ENCODE data around the gene ST8SIA5.

The ST8SIA5 gene

DNA sequence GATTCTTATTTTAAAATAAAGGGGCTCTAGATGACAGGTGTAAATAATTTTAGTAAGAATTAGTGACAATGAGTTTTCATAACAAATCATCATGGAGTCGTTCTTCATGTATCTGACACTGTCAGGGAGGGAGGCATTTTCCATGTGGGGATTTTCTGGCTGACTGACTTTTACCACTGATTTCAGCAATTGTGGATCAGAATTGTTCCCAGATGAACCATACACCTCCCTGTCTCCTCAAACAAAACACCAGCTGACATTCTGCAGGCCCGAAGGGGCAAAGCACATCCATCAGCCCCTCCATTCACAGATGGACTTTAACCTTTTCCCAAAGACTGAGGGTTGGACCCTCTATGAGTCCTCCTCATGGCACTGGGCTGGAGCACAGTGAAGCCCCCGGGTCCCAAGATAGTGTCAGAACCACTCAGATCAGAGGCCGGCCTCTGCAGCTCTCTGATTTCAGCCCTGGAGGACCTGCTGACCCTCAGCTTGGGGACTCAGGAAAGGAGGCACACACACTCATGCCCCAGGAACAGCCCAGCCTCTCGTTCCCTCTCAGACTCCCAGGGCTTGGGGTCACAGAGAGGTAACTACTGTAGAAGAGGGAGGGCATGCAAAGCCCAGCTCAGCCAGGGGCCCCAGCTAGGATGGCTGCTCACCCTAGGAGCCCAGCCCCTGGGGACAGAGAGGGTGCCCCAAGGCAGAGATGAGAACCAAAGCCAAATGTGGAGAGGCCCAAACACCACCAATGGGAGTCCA lies 56.6 kb downstream of the ST8SIA5 start:
- H3K27me3 ChIP-seq (ENCODE audit: control insufficient read depth, insufficient read depth, low read length), result no peaks in the 10 kb centered on the region
- no peak overlapping the region for H3K9ac ChIP-seq (ENCODE audit: low read length)
- no peaks in the 10 kb centered on the region for H3K36me3 ChIP-seq (ENCODE audit: control insufficient read depth, insufficient read depth, low read length)
- no peaks in the 10 kb centered on the region for H3K9me3 ChIP-seq (ENCODE audit: control insufficient read depth, low read length)
- H3K4me3 ChIP-seq (ENCODE audit: low read length), result no peak overlapping the region
- no peaks in the 10 kb centered on the region for H3K4me1 ChIP-seq (ENCODE audit: control insufficient read depth, insufficient read depth, low read length)

DNA sequence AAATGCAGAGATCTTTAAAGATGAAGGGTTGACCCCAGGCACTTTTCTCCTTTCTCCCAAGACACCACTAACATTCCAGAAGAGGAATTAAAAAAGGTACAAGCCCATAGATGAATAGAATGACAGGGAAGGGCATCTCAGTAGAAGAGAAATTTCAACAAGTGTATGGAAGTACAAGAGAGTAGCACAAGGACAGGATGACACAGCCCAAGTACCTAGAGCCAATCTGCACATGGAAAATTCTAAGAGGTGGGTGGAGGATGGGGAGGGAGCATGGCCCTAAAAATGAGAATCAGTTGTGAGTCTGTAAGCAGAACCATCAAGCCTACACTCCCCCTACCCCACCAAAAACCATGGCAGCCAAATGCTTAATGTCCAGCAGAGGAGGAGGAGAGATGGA lies 60.2 kb downstream of the ST8SIA5 start:
- Histone ChIP-seq H3K9me3 (ENCODE audit: control insufficient read depth, low read length) (no peaks in the 10 kb centered on the region), H3K9ac (ENCODE audit: low read length) (no peak overlapping the region), H3K4me1 (ENCODE audit: control insufficient read depth, insufficient read depth, low read length) (no peaks in the 10 kb centered on the region), H3K36me3 (ENCODE audit: control insufficient read depth, insufficient read depth, low read length) (no peaks in the 10 kb centered on the region), H3K27me3 (ENCODE audit: control insufficient read depth, insufficient read depth, low read length) (no peaks in the 10 kb centered on the region), H3K4me3 (ENCODE audit: low read length) (no peak overlapping the region)

DNA sequence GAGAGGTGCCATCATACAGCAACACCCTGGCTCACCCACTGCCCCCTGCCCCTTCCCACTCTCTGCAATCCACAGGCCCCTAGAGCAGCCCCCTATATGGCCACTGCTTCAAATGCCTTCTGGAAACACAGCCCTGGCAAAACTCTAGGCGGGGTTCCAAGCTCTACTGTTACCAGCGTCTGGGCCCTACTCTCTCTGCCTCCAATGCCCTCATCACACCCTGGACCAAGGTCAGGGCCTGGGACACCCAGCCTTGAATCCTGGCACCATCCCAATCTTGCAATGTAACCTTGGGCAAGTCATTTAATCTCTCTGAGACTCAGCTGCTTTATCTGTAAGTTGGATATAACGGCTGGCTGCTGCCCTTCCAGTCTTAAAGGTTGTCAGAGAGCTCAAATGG lies 60.6 kb downstream of the ST8SIA5 start:
- Histone ChIP-seq H3K9me3 (ENCODE audit: control insufficient read depth, low read length) (no peaks in the 10 kb centered on the region), H3K36me3 (ENCODE audit: control insufficient read depth, insufficient read depth, low read length) (no peaks in the 10 kb centered on the region), H3K4me1 (ENCODE audit: control insufficient read depth, insufficient read depth, low read length) (no peaks in the 10 kb centered on the region), H3K27me3 (ENCODE audit: control insufficient read depth, insufficient read depth, low read length) (no peaks in the 10 kb centered on the region), H3K4me3 (ENCODE audit: low read length) (no peak overlapping the region), H3K9ac (ENCODE audit: low read length) (no peak overlapping the region)

DNA sequence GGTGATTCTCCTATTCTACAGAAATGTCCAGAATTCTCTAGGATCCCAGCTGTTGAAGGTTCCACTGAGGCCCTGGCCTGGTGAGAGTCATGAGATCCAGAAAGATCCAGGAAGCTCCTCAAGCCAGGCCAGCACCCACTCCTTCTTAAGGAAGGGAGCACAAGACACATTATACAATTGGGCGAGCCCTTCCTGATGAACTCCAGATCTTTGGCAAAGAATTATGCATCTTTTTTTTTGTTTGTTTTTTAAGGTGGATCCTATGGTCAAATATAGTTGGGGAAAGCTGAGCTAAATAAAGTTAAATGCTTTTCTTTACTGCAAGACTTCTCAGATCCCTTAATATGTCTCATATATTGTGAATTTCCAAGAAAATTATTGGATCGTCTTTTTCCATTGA lies 62.9 kb downstream of the ST8SIA5 start:
- Histone ChIP-seq H3K9me3 (ENCODE audit: control insufficient read depth, low read length) (no peaks in the 10 kb centered on the region), H3K27me3 (ENCODE audit: control insufficient read depth, insufficient read depth, low read length) (no peaks in the 10 kb centered on the region), H3K4me3 (ENCODE audit: low read length) (no peak overlapping the region), H3K9ac (ENCODE audit: low read length) (no peak overlapping the region), H3K4me1 (ENCODE audit: control insufficient read depth, insufficient read depth, low read length) (no peaks in the 10 kb centered on the region), H3K36me3 (ENCODE audit: control insufficient read depth, insufficient read depth, low read length) (no peaks in the 10 kb centered on the region)

DNA sequence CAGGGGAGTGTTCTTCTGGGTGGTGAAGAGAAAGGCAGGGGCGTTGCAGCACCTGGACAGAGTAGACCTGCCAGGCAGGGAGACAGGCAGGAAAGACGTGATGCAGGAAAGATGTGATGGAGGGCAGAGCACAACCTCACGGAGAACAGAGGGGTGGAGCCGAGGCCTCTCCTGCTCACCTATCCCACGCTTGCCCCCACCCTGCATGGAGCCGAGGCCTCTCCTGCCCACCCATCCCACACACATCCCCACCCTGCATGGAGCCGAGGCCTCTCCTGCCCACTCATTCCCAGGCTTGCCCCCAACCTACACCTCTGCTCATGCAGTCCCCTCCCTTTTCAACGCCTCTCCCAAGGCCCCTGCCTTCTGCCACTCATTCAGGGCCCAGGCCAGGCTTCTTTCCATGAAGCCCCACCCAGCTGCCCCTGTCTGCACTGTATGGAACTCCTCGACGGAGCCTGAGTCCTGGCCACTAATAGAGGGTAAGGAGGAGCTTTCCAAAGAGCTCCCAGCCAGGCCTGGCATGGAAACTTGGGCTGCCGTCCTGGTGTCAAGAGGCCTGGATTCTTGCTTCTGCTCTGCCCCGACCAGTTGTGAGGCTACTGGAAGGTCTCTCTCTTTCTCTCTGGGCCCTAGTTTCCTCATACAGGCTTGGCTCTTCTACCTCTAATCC lies 67.9 kb downstream of the ST8SIA5 start:
- H3K27me3 ChIP-seq (ENCODE audit: control insufficient read depth, insufficient read depth, low read length), result no peaks in the 10 kb centered on the region
- H3K9me3 ChIP-seq (ENCODE audit: control insufficient read depth, low read length), result no peaks in the 10 kb centered on the region
- H3K4me1 ChIP-seq (ENCODE audit: control insufficient read depth, insufficient read depth, low read length), result no peaks in the 10 kb centered on the region
- no peaks in the 10 kb centered on the region for H3K36me3 ChIP-seq (ENCODE audit: control insufficient read depth, insufficient read depth, low read length)
- H3K4me3 ChIP-seq (ENCODE audit: low read length), result no peak overlapping the region
- H3K9ac ChIP-seq (ENCODE audit: low read length), result no peak overlapping the region

DNA sequence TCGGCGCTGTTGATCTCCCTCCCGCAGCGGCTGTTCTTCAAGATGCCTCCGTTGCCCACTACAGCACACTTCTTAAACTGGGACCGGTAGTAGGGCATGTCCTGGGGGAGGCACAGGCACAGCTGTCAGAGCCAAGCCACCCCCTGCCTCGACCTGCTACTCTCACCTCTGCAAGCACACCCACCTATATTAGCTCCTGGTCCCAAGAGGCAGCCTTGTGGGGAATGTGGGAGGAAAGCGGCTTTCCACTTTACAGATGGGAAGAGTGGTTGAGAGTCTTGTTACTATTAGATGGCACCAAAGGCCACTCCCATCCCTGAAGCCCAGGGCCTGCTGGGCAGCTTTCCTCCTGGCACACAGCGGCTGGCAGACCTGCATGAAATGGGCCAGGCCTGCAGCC lies 70.7 kb downstream of the ST8SIA5 start:
- no peaks in the 10 kb centered on the region for H3K36me3 ChIP-seq (ENCODE audit: control insufficient read depth, insufficient read depth, low read length)
- H3K9me3 ChIP-seq (ENCODE audit: control insufficient read depth, low read length), result no peaks in the 10 kb centered on the region
- no peaks in the 10 kb centered on the region for H3K27me3 ChIP-seq (ENCODE audit: control insufficient read depth, insufficient read depth, low read length)
- no peaks in the 10 kb centered on the region for H3K4me1 ChIP-seq (ENCODE audit: control insufficient read depth, insufficient read depth, low read length)
- H3K9ac ChIP-seq (ENCODE audit: low read length), result no peak overlapping the region
- no peak overlapping the region for H3K4me3 ChIP-seq (ENCODE audit: low read length)

DNA sequence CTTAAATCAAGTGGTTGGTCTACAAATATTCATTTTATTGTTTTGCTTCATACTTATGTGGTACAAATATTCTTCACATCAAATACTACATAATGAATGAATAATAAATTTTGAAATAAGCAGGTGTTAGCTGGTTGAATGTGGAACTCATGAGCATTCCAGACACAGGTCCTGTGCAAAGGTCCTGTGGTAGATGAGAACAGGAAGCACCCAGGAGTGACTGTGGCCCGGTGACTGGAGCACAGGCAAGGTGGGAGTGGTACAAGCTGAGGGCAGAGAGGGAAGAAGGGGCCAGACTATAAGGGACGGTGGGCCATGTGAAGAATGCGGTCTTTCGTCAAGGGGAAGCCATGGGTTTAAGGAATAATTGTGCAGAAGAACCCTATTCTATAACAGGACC lies 73.6 kb downstream of the ST8SIA5 start:
- H3K4me1 ChIP-seq (ENCODE audit: control insufficient read depth, insufficient read depth, low read length), result no peaks in the 10 kb centered on the region
- no peak overlapping the region for H3K9ac ChIP-seq (ENCODE audit: low read length)
- no peaks in the 10 kb centered on the region for H3K27me3 ChIP-seq (ENCODE audit: control insufficient read depth, insufficient read depth, low read length)
- no peak overlapping the region for H3K4me3 ChIP-seq (ENCODE audit: low read length)
- no peaks in the 10 kb centered on the region for H3K36me3 ChIP-seq (ENCODE audit: control insufficient read depth, insufficient read depth, low read length)
- no peaks in the 10 kb centered on the region for H3K9me3 ChIP-seq (ENCODE audit: control insufficient read depth, low read length)

DNA sequence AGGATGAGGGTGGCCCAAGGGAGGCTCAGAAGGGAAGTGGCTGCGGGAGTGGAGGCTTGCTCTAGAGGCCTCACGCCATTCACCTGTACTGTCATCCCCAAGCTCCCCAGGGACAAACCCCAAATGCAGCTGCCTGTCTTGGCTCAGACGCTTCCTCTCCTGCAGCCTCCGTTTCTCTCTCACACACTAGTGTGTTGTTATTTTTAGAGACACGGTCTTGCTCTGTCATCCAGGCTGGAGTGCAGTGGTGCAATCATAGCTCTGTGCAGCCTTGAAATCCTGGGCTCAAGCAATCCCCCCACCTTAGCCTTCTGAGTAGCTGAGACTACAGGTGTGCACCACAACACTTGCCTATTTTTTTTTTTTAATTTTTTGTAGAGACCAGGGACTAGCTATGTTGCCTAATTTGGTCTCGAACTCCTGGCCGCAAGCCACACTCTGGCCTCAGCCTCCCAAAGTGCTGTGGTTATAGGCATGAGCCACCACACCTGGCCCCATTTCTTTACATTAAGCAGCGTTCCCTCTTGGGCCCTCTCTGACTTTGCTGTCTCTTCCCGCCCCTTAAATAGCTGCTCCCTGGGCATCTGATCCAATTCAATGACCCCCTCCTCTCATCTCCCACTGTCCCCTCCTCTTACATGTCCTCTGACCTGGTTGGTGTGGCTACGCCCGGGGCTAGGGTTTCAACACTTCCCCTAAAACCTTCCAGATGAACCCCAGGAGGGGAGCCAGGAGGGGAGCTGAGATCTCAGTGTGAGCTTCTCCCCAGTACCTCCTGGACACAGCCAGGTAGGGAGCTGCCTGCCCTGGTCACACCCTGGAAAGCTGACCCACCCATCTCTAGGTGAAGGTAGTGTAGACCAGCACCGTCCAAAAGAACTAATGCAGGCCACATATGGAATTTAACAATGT lies 75.8 kb downstream of the ST8SIA5 start:
- Histone ChIP-seq H3K4me1 (ENCODE audit: control insufficient read depth, insufficient read depth, low read length) (no peaks in the 10 kb centered on the region), H3K4me3 (ENCODE audit: low read length) (no peak overlapping the region), H3K9ac (ENCODE audit: low read length) (no peak overlapping the region), H3K36me3 (ENCODE audit: control insufficient read depth, insufficient read depth, low read length) (no peaks in the 10 kb centered on the region), H3K9me3 (ENCODE audit: control insufficient read depth, low read length) (no peaks in the 10 kb centered on the region), H3K27me3 (ENCODE audit: control insufficient read depth, insufficient read depth, low read length) (no peaks in the 10 kb centered on the region)

DNA sequence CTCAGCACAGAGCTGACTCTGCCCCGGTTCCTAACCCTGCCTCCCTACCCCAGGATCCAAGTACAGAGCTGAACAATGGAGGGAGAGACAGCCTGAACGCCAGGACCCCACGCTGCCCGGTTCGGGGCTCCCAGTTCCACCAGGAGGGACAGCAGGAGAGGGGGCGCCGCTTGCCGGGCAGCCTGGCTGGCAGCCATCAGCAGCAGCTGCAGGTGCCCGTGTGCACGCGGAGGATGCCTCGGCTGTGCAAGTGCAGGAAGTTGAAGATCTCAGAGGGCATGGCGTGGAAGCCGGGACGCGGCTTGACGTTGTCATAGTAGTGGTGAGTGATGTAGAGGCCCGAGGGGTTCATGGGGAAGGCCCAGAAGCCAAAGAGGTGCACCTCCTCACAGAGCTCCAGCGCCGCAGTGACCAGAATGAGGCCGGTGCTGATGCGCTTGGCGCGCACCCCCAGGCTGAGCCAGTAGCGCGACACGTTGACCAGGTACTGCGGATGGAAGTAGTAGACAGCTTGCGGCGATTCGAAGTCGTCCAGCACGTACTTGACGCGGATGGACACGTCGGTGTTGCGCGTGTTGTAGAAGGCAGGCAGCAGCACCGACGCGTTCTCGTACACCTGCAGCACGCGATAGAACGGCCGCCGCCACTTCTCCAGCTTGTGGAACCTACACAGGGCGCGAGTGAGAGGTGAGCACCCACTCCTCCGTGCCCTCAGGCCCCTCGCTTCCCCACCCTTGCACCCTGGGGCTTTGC lies 76.8 kb downstream of the ST8SIA5 start:
- Histone ChIP-seq H3K4me3 (ENCODE audit: low read length) (no peak overlapping the region), H3K9me3 (ENCODE audit: control insufficient read depth, low read length) (no peaks in the 10 kb centered on the region), H3K27me3 (ENCODE audit: control insufficient read depth, insufficient read depth, low read length) (no peaks in the 10 kb centered on the region), H3K9ac (ENCODE audit: low read length) (no peak overlapping the region), H3K36me3 (ENCODE audit: control insufficient read depth, insufficient read depth, low read length) (no peaks in the 10 kb centered on the region), H3K4me1 (ENCODE audit: control insufficient read depth, insufficient read depth, low read length) (no peaks in the 10 kb centered on the region)

DNA sequence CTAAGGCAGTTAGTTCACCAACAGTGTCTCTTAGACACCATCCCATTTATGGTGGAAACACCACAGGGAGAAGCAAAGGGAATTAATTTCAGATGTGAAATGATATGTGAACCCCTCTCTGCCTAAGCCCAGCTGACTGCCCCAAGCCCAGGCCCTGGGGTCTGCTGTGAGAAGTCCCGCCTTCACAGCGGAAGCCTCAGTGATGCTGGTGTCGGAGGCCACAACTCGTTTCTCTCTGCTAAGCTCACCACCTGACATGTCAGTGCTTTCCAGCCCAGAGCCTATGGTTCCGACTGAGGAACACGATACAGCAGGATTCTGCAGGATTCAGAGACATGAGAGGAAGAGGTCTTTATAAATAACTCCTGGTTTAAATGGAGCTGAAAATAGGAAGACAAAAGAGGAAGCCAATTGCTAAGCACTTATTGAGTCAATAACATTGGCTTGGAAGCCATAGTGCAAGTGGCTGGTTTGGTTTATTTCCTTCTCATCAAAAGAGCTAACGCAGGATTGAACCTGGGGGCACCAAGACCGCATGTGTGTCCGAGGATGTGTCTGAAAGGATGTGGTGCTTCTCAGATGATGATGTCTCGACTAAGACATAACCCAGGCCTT lies 78.0 kb downstream of the ST8SIA5 start:
- Histone ChIP-seq H3K27me3 (ENCODE audit: control insufficient read depth, insufficient read depth, low read length) (no peaks in the 10 kb centered on the region), H3K9ac (ENCODE audit: low read length) (no peak overlapping the region), H3K36me3 (ENCODE audit: control insufficient read depth, insufficient read depth, low read length) (no peaks in the 10 kb centered on the region), H3K9me3 (ENCODE audit: control insufficient read depth, low read length) (no peaks in the 10 kb centered on the region), H3K4me3 (ENCODE audit: low read length) (no peak overlapping the region), H3K4me1 (ENCODE audit: control insufficient read depth, insufficient read depth, low read length) (no peaks in the 10 kb centered on the region)

DNA sequence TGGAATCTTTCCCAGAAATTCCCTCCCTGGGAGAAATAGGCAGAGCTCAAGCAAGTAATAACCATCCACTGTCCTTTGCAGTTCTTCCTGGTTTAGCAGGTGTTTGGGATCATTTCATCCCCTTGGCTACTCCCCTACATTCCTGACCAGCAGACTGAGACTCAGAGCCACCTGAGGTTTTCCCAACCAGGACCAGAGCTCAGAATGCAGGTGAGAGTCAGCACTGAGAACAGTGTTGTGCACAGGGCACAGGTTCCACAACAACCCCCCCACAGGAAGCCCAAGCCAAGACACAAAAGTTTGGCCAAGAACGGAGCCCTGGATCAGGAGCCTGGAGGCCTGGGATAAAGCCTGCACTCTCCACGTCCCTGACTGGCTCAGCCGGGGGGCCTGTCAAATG lies 78.8 kb downstream of the ST8SIA5 start:
- Histone ChIP-seq H3K9ac (ENCODE audit: low read length) (no peak overlapping the region), H3K9me3 (ENCODE audit: control insufficient read depth, low read length) (no peaks in the 10 kb centered on the region), H3K36me3 (ENCODE audit: control insufficient read depth, insufficient read depth, low read length) (no peaks in the 10 kb centered on the region), H3K27me3 (ENCODE audit: control insufficient read depth, insufficient read depth, low read length) (no peaks in the 10 kb centered on the region), H3K4me3 (ENCODE audit: low read length) (no peak overlapping the region), H3K4me1 (ENCODE audit: control insufficient read depth, insufficient read depth, low read length) (no peaks in the 10 kb centered on the region)

Measured in mucosa of stomach (tissue), 1 donor.